Measurements from ENCODE around the gene FYB1. TPM values are rescaled to one million over a fixed set of nuclear protein-coding genes. Genes with fewer than 3 reads are reported as not detected.

The FYB1 gene
- total RNA-seq, 1 donor from 2014 or later = 45.0 TPM

DNA sequence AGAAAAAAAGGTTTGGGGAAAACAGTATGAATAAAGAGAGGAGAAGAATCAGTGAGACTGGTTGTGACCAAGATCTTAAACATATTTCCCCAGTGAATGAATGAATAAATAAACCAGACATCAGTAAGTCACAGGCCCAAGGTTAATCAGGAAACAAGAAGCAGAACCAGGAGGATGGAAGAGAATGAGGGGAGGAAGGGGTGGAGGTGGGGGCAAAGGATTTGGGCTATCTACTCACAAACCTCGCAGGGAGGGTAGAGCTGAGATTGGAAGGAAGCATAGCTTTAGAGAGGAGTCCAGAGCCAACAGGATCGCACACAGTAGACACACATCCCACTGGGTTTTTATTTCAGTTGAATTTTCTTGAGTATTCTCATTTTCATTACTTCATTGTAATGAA is 97.4 kb downstream of the FYB1 start:
- no peak overlapping the region for H3K27ac ChIP-seq
- intact Hi-C loops (cut with DNase I) = no loop called here
- no peak overlapping the region for H3K4me3 ChIP-seq
- no peaks in the 10 kb centered on the region for H3K4me1 ChIP-seq
- DNase-seq = no peak
- no peaks in the 10 kb centered on the region for H3K27me3 ChIP-seq
- H3K9me3 ChIP-seq = no peaks in the 10 kb centered on the region
- H3K36me3 ChIP-seq = peaks cover 11% of the 10 kb centered on the region
- TF ChIP-seq, protein P1, sequence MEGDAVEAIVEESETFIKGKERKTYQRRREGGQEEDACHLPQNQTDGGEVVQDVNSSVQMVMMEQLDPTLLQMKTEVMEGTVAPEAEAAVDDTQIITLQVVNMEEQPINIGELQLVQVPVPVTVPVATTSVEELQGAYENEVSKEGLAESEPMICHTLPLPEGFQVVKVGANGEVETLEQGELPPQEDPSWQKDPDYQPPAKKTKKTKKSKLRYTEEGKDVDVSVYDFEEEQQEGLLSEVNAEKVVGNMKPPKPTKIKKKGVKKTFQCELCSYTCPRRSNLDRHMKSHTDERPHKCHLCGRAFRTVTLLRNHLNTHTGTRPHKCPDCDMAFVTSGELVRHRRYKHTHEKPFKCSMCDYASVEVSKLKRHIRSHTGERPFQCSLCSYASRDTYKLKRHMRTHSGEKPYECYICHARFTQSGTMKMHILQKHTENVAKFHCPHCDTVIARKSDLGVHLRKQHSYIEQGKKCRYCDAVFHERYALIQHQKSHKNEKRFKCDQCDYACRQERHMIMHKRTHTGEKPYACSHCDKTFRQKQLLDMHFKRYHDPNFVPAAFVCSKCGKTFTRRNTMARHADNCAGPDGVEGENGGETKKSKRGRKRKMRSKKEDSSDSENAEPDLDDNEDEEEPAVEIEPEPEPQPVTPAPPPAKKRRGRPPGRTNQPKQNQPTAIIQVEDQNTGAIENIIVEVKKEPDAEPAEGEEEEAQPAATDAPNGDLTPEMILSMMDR (IDR thresholded peaks at IDR 0.05) = no peak
- no peak for ATAC-seq

DNA sequence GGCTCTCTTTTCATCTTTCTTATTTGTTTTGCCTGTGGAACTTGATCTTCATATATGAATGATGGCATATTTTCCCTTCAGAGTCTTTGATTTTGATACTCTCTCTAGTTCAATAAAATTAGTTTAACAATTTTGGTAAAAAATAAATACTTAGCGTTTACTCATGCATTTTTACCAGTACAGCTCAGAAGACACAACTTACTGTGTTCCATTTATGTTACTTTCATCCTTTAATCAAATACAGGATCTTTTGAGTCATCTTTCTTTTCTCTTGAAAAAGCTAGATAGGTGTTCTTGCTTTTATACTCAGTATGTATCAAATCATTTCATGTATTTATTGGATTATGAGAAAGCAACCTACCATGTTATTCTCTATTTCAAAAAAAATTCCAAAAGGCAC is 98.0 kb downstream of the FYB1 start:
- TF ChIP-seq, protein P1 (IDR thresholded peaks at IDR 0.05) = no peak
- no peak for ATAC-seq
- Histone ChIP-seq H3K4me1 (no peaks in the 10 kb centered on the region), H3K36me3 (peaks cover 11% of the 10 kb centered on the region), H3K27me3 (no peaks in the 10 kb centered on the region), H3K27ac (no peak overlapping the region), H3K4me3 (no peak overlapping the region), H3K9me3 (no peaks in the 10 kb centered on the region)
- intact Hi-C loops (cut with DNase I) = no loop called here
- DNase-seq = no peak

DNA sequence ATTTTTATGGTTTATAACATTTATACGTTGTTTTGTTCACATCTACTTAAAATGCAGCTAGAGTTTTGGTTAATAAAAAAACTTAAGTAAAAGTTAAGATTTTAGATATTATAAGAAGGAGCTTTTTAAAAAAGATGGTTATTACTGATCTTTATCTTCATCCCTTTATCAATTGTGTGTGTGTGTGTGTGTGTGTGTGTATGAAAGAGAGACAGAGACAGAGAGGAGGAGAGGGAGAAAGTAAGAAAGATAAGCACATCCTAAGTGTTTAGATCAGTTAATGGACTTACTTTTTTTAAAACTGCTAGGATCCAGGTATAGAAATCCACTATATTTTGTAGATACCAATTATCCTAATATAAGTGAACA is 99.3 kb downstream of the FYB1 start:
- ATAC-seq (no peak), DNase-seq (no peak)
- no peaks in the 10 kb centered on the region for H3K4me1 ChIP-seq
- intact Hi-C loops (cut with DNase I) = no loop called here
- no peak overlapping the region for H3K27ac ChIP-seq
- H3K4me3 ChIP-seq = no peak overlapping the region
- H3K9me3 ChIP-seq = no peaks in the 10 kb centered on the region
- no peaks in the 10 kb centered on the region for H3K27me3 ChIP-seq
- TF ChIP-seq, protein P1 (IDR thresholded peaks at IDR 0.05) = no peak
- peaks cover 11% of the 10 kb centered on the region for H3K36me3 ChIP-seq

DNA sequence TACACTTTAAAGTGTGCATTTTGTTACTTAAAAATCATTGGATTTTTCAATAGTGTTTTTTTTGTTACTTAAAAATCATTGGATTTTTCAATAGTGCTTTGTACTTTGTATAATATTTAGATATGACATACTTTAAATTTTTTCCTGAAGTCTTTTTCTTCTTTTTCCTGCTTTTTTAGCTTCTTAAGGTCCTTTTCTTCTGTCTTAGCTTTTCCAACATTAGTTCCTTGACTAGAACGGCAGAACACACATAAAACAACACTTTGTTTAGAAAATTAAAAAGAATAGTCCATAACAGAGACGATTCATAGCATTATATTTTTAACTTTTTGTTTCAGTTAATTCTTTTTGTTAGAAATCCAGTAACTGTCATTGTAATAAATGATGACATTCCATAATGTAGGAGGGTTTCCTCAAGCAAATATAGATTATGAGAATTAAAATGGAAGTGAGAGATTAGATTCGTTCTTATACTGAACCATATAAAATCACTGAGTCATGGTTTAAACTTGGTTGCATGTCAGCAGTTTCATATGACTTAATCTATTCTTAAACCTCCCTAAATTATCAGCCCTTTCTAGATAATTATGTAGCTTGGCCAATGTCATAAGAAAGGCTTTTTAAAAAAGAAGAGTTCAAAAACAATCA is 99.8 kb downstream of the FYB1 start:
- H3K9me3 ChIP-seq = no peaks in the 10 kb centered on the region
- H3K36me3 ChIP-seq = peaks cover 11% of the 10 kb centered on the region
- H3K27me3 ChIP-seq = no peaks in the 10 kb centered on the region
- TF ChIP-seq, protein P1 (IDR thresholded peaks at IDR 0.05) = no peak
- no peak overlapping the region for H3K4me3 ChIP-seq
- H3K4me1 ChIP-seq = no peaks in the 10 kb centered on the region
- DNase-seq (no peak), ATAC-seq (no peak)
- intact Hi-C loops (cut with DNase I) = no loop called here
- H3K27ac ChIP-seq = no peak overlapping the region

DNA sequence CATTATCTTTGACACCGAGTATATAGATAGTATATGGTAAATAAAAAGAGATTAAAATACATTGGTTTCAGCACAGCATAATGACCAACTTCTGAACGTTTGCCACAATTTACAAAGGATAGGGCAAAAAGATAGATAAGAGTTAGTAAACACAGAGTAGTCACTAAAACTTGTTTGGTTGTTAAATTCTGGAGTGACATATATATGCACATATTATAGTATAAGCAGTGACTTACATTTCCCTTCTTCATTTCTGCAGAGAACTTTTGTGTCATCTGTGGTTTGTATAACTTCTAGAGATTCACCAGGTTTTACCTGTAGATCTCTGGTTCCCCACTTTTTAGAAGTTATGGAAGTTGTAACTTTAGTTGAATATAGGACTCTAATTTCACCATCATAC is 100.7 kb downstream of the FYB1 start:
- TF ChIP-seq, protein P1 (IDR thresholded peaks at IDR 0.05) = no peak
- Histone ChIP-seq H3K4me3 (no peak overlapping the region), H3K4me1 (no peaks in the 10 kb centered on the region), H3K27ac (no peak overlapping the region), H3K27me3 (no peaks in the 10 kb centered on the region), H3K36me3 (peaks cover 11% of the 10 kb centered on the region), H3K9me3 (no peaks in the 10 kb centered on the region)
- intact Hi-C loops (cut with DNase I) = no loop called here
- DNase-seq (no peak), ATAC-seq (no peak)

DNA sequence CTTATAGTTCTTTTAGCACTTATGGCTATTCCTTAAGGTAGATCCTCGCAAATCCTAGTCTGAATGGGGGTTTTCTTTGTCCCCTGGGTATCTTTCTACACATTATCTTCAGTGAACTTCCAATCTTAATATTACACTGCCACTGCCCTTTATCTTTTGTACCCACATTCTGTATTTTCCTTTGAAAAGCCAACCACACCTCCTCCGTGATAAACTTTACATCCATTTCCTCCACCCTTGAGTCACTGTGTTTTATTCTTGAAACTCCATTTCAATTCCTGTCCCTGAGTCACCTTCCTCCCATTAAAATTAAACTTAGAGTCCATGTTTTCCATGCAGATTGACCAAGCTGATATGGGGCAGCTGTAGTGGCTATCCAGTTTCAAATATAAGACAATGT is 102.0 kb downstream of the FYB1 start:
- TF ChIP-seq, protein P1 (IDR thresholded peaks at IDR 0.05) = no peak
- H3K27me3 ChIP-seq = no peaks in the 10 kb centered on the region
- DNase-seq = no peak
- H3K4me3 ChIP-seq = no peak overlapping the region
- H3K36me3 ChIP-seq = peaks cover 11% of the 10 kb centered on the region
- no peaks in the 10 kb centered on the region for H3K4me1 ChIP-seq
- H3K9me3 ChIP-seq = no peaks in the 10 kb centered on the region
- no peak overlapping the region for H3K27ac ChIP-seq
- no peak for ATAC-seq
- intact Hi-C loops (cut with DNase I) = no loop called here
